ENCODE measurements around the gene LRRC4C. TPM values are rescaled to one million over a fixed set of nuclear protein-coding genes. Genes with fewer than 3 reads are reported as not detected.

The LRRC4C gene
- total RNA-seq, 6 donors from 2014 or later: 0.37 to 1.2 (median 1.0) TPM; not detected in 2

DNA sequence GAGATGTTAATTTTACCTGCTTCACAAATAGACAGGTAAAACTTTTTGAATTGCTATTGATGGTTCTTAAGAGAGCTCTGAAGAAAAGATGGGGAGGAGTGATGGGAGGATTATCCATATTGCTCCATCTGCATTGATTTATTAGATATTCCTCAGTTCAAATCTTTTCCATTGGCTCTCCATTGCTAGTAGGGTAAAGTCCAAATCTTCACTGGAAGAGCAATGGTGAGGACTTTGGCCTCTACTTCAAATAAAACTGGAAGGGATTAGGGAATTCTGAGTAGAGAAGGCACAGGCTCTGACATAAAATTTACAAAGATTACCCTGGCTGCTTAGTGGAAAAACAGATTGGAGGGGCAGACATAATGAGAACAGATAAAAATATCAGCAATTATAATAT, 1024.1 kb downstream of the LRRC4C start:
- no peak overlapping the region for H3K27ac ChIP-seq
- ATAC-seq (ENCODE audit: low FRiP score in 2 of 2) (no peak), DNase-seq (no peak)
- H3K4me3 ChIP-seq: no peak overlapping the region
- no peaks in the 10 kb centered on the region for H3K4me1 ChIP-seq
- no peak for TF ChIP-seq CTCF (IDR thresholded peaks at IDR 0.05)
- TF ChIP-seq EP300 (IDR thresholded peaks at IDR 0.05): no peak
- TF ChIP-seq POLR2A (IDR thresholded peaks at IDR 0.05): no peak
- no peak for TF ChIP-seq POLR2AphosphoS5 (IDR thresholded peaks at IDR 0.05)
- H3K36me3 ChIP-seq: no peaks in the 10 kb centered on the region
- no peaks in the 10 kb centered on the region for H3K9me3 ChIP-seq
- no peaks in the 10 kb centered on the region for H3K27me3 ChIP-seq

- H3K4me1 ChIP-seq: no peaks in the 10 kb centered on the region
- no peaks in the 10 kb centered on the region for H3K9me3 ChIP-seq
- no peaks in the 10 kb centered on the region for H3K36me3 ChIP-seq
- no peak for ATAC-seq (ENCODE audit: low FRiP score in 2 of 2)
- H3K27me3 ChIP-seq: no peaks in the 10 kb centered on the region
- no peak for TF ChIP-seq POLR2AphosphoS5 (IDR thresholded peaks at IDR 0.05)
- no peak overlapping the region for H3K4me3 ChIP-seq
- no peak for DNase-seq
- 91 to 100% methylated on average over 2 of the region's 2 CpGs for WGBS, 2 donors
- no peak overlapping the region for H3K27ac ChIP-seq
Observed at GRCh38 chr11:40434926-40435325, 1024.5 kb downstream of the LRRC4C start.

DNA sequence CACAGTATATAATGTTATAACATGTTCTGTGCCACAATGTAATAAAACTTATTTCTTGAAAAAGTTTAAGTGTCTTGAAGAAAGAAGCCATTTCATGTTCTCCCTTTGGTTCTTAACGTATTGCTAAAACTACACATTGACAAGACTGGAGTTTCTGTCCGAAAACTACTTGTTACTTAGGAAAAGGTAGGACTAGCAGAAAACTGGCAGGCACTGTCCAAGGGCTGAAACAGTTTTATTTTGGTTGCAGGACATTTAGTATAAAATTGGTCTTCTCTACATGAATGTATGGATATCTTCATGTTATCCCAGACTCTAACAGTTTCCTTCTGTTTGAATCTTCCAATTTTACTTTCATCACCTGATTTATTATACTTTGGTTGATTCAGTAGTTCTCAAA, 1027.1 kb downstream of the LRRC4C start:
- H3K27ac ChIP-seq: no peak overlapping the region
- TF ChIP-seq POLR2A (IDR thresholded peaks at IDR 0.05): no peak
- no peak for TF ChIP-seq CTCF (IDR thresholded peaks at IDR 0.05)
- TF ChIP-seq POLR2AphosphoS5 (IDR thresholded peaks at IDR 0.05): no peak
- TF ChIP-seq EP300 (IDR thresholded peaks at IDR 0.05): no peak
- DNase-seq (no peak), ATAC-seq (ENCODE audit: low FRiP score in 2 of 2) (no peak)
- H3K36me3 ChIP-seq: no peaks in the 10 kb centered on the region
- no peaks in the 10 kb centered on the region for H3K4me1 ChIP-seq
- no peaks in the 10 kb centered on the region for H3K27me3 ChIP-seq
- H3K4me3 ChIP-seq: no peak overlapping the region
- no peaks in the 10 kb centered on the region for H3K9me3 ChIP-seq
- WGBS, 2 donors: 83 to 84% methylated on average over 2 of the region's 2 CpGs

DNA sequence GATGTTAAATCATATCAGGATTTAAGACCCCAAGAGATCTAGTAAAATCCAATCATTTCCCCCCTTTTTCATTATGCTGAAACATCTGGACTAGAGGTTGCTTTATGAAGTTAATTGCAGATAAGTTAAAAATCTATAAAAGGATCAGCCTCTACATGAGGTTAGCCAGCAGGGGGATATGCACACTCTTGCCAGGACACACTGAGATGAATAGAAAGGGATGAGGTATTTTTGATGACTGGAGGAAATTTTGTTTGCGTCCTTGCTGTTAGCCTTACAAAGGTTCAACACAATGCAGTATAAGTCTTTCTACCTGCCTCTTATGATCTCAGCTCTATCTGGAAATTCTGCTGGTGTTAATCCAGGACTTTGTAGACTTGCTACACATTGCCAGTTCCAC, 1034.3 kb downstream of the LRRC4C start:
- H3K4me1 ChIP-seq: no peaks in the 10 kb centered on the region
- DNase-seq (no peak), ATAC-seq (ENCODE audit: low FRiP score in 2 of 2) (no peak)
- no peaks in the 10 kb centered on the region for H3K9me3 ChIP-seq
- 92 to 93% methylated on average over 1 of the region's 1 CpG for WGBS, 2 donors
- no peak overlapping the region for H3K4me3 ChIP-seq
- no peaks in the 10 kb centered on the region for H3K27me3 ChIP-seq
- H3K36me3 ChIP-seq: no peaks in the 10 kb centered on the region
- no peak overlapping the region for H3K27ac ChIP-seq
- TF ChIP-seq EP300 (IDR thresholded peaks at IDR 0.05) (no peak), POLR2A (IDR thresholded peaks at IDR 0.05) (no peak), CTCF (IDR thresholded peaks at IDR 0.05) (no peak), POLR2AphosphoS5 (IDR thresholded peaks at IDR 0.05) (no peak)

GRCh38 chr11:40421208-40421981, 1038.1 kb downstream of the LRRC4C start:
- DNase-seq (no peak), ATAC-seq (ENCODE audit: low FRiP score in 2 of 2) (no peak)
- Histone ChIP-seq H3K36me3 (no peaks in the 10 kb centered on the region), H3K9me3 (no peaks in the 10 kb centered on the region), H3K4me1 (no peaks in the 10 kb centered on the region), H3K27ac (no peak overlapping the region), H3K27me3 (no peaks in the 10 kb centered on the region), H3K4me3 (no peak overlapping the region)
- 83% methylated on average over 6 of the region's 6 CpGs for WGBS, 2 donors
- TF ChIP-seq POLR2A (IDR thresholded peaks at IDR 0.05) (no peak), CTCF (IDR thresholded peaks at IDR 0.05) (no peak), EP300 (IDR thresholded peaks at IDR 0.05) (no peak), POLR2AphosphoS5 (IDR thresholded peaks at IDR 0.05) (no peak)
